H1 (cell line): Measurements from ENCODE around the gene INAFM2. TPM values are rescaled to one million over a fixed set of nuclear protein-coding genes. Genes with fewer than 3 reads are reported as not detected.

Experiments used
- CTCF ChIA-PET: fragments of 300-600 bp; sonication (Branson Sonifier 250); formaldehyde crosslinking; loops from one replicate; lab custom pipeline; 2021; ENCODE audit not compliant: partially characterized antibody; lab: Charles Lee
- POLR2A ChIA-PET: fragments of 300-600 bp; sonication (Branson Sonifier 250); formaldehyde crosslinking; loops from one replicate; lab custom pipeline; 2021; ENCODE audit warnings: inconsistent platforms; ENCODE audit not compliant: partially characterized antibody; lab: Charles Lee
- DNase-seq, 2 experiments: peaks; one replicate each; pipeline versions ENCODE4 v3.0.0 to v3.0.0-alpha.2; 2010 to 2022; ENCODE audit warnings: low spot score in 2 of 2, low read depth in 1 of 2, mixed read lengths in 1 of 2
- FAIRE-seq: peaks from 2 replicates; lab custom pipeline; 2011; peaks lifted over from hg19 to GRCh38; lab: Jason Lieb, UNC
- H2AFZ ChIP-seq: 2 replicates; pipeline ENCODE4 v1.8.1; 2012; ENCODE audit warnings: low read length, inconsistent platforms
- H2AK5ac ChIP-seq: 2 replicates; pipeline ENCODE4 v1.6.1; 2013; ENCODE audit warnings: low read depth, low read length
- H2BK120ac ChIP-seq: replicated peaks from 2 replicates; pipeline ENCODE3; 2013; ENCODE audit warnings: low read depth, low read length, inconsistent platforms
- H2BK12ac ChIP-seq: 2 replicates; pipeline ENCODE4 v1.6.1; 2013; ENCODE audit warnings: low read depth, low read length
- H2BK15ac ChIP-seq: 2 replicates; pipeline ENCODE4 v1.6.1; 2013; ENCODE audit warnings: low read length
- H2BK20ac ChIP-seq: 2 replicates; pipeline ENCODE4 v1.6.1; 2013; ENCODE audit warnings: low read length
- H2BK5ac ChIP-seq: 2 replicates; pipeline ENCODE4 v1.6.1; 2013; ENCODE audit warnings: low read depth, low read length
- H3K14ac ChIP-seq: 2 replicates; pipeline ENCODE4 v1.6.1; 2013; ENCODE audit warnings: inconsistent platforms; ENCODE audit not compliant: insufficient read length
- H3K18ac ChIP-seq: 2 replicates; pipeline ENCODE4 v1.6.1; 2013; ENCODE audit warnings: low read length; ENCODE audit errors: extremely low read depth
- H3K23ac ChIP-seq: 2 replicates; pipeline ENCODE4 v1.6.1; 2013; ENCODE audit warnings: inconsistent platforms; ENCODE audit not compliant: insufficient read length
- H3K23me2 ChIP-seq: 2 replicates; pipeline ENCODE4 v1.6.1; 2013; ENCODE audit warnings: low read depth, low read length
- H3K27ac ChIP-seq: 2 replicates; pipeline ENCODE4 v1.6.1; 2011; ENCODE audit warnings: low read depth, low read length, inconsistent platforms
- H3K27me3 ChIP-seq, 4 experiments: replicated peaks in 1 of 4; 1 replicate in 1 of 4; 2 replicates in 3 of 4; pipeline versions ENCODE4 v1.6.1 to v1.8.1; 2011 to 2013; ENCODE audit warnings: low read length in 3 of 4, mild to moderate bottlenecking in 3 of 4, inconsistent platforms in 2 of 4, mixed read lengths in 2 of 4, moderate library complexity in 1 of 4; ENCODE audit not compliant: control insufficient read depth in 3 of 4, insufficient read depth in 3 of 4; ENCODE audit errors: extremely low read depth in 1 of 4
- H3K36me3 ChIP-seq, 4 experiments: 2 replicates each; pipeline versions ENCODE4 v1.6.1 to v1.8.1; 2011 to 2013; ENCODE audit warnings: mild to moderate bottlenecking in 4 of 4, low read length in 3 of 4, moderate library complexity in 2 of 4, control low read depth in 1 of 4, inconsistent platforms in 1 of 4; ENCODE audit not compliant: insufficient read depth in 4 of 4, control insufficient read depth in 2 of 4
- H3K4ac ChIP-seq: replicated peaks from 2 replicates; pipeline ENCODE3; 2013; ENCODE audit warnings: low read length, low read depth, mixed read lengths, inconsistent platforms; ENCODE audit not compliant: insufficient read length
- H3K4me1 ChIP-seq, 4 experiments: replicated peaks in 1 of 4; 1 replicate in 1 of 4; 2 replicates in 3 of 4; pipeline versions ENCODE4 v1.6.1 to v1.8.1; 2011 to 2013; ENCODE audit warnings: low read length in 3 of 4, inconsistent platforms in 2 of 4, mixed read lengths in 1 of 4; ENCODE audit not compliant: insufficient read depth in 4 of 4, control insufficient read depth in 3 of 4
- H3K4me2 ChIP-seq, 2 experiments: 2 replicates each; pipeline versions ENCODE4 v1.6.1 to v1.8.1; 2011 to 2013; ENCODE audit warnings: low read depth in 2 of 2, low read length in 2 of 2, control low read depth in 1 of 2, inconsistent platforms in 1 of 2, mild to moderate bottlenecking in 1 of 2; ENCODE audit not compliant: insufficient read depth in 1 of 2
- H3K4me3 ChIP-seq, 4 experiments: fragments of 200-600, 300-600 bp in 1 of 4; sonication (generic), shearing (Covaris generic), sonication (Bioruptor Twin) in 1 of 4; 2 replicates each; pipeline versions ENCODE4 v1.5.1 to v1.8.1; 2011 to 2016; ENCODE audit warnings: low read length in 4 of 4, low read depth in 3 of 4, control low read depth in 2 of 4, inconsistent platforms in 2 of 4, mild to moderate bottlenecking in 2 of 4, mixed read lengths in 1 of 4, moderate library complexity in 1 of 4; ENCODE audit not compliant: insufficient read depth in 2 of 4; ENCODE audit errors: extremely low read depth in 1 of 4
- H3K56ac ChIP-seq: replicated peaks from 2 replicates; pipeline ENCODE3; 2013; ENCODE audit warnings: low read depth, mild to moderate bottlenecking, mixed read lengths, low read length, inconsistent platforms; ENCODE audit not compliant: insufficient read length
- H3K79me1 ChIP-seq: 2 replicates; pipeline ENCODE4 v1.6.1; 2013; ENCODE audit warnings: low read depth, low read length, control low read depth
- H3K79me2 ChIP-seq, 2 experiments: 2 replicates each; pipeline versions ENCODE4 v1.6.1 to v1.8.1; 2012 to 2013; ENCODE audit warnings: low read length in 2 of 2, mild to moderate bottlenecking in 2 of 2, inconsistent platforms in 1 of 2; ENCODE audit not compliant: insufficient read depth in 2 of 2, control insufficient read depth in 1 of 2
- H3K9ac ChIP-seq, 4 experiments: replicated peaks in 1 of 4; 1 replicate in 1 of 4; 2 replicates in 3 of 4; pipeline versions ENCODE4 v1.6.1 to v1.8.1; 2011 to 2013; ENCODE audit warnings: low read depth in 3 of 4, low read length in 3 of 4, control low read depth in 2 of 4, mild to moderate bottlenecking in 2 of 4, moderate library complexity in 2 of 4, inconsistent platforms in 1 of 4; ENCODE audit errors: extremely low read depth in 1 of 4
- H3K9me3 ChIP-seq, 2 experiments: 2 replicates each; pipeline versions ENCODE4 v1.6.1 to v1.8.1; 2012 to 2013; ENCODE audit warnings: mild to moderate bottlenecking in 2 of 2, moderate library complexity in 2 of 2, control low read depth in 1 of 2, inconsistent platforms in 1 of 2, low read depth in 1 of 2, low read length in 1 of 2, mixed read lengths in 1 of 2; ENCODE audit not compliant: insufficient read depth in 2 of 2
- H4K20me1 ChIP-seq, 2 experiments: replicated peaks in 1 of 2; 2 replicates each; pipeline versions ENCODE3 to v1.8.1; 2011 to 2013; ENCODE audit warnings: inconsistent platforms in 2 of 2, low read length in 2 of 2, mild to moderate bottlenecking in 1 of 2; ENCODE audit not compliant: insufficient read depth in 2 of 2, control insufficient read depth in 1 of 2
- H4K5ac ChIP-seq: 2 replicates; pipeline ENCODE4 v1.6.1; 2013; ENCODE audit warnings: low read length, low read depth, mixed read lengths, inconsistent platforms; ENCODE audit not compliant: insufficient read length
- H4K8ac ChIP-seq: 2 replicates; pipeline ENCODE4 v1.8.0; 2013; ENCODE audit warnings: mild to moderate bottlenecking, moderate library complexity, low read length, inconsistent platforms; ENCODE audit not compliant: insufficient read depth; ENCODE audit errors: extremely low read depth
- H4K91ac ChIP-seq: replicated peaks from 2 replicates; pipeline ENCODE3; 2013; ENCODE audit warnings: low read length, mixed read lengths, inconsistent platforms; ENCODE audit not compliant: insufficient read length
- ASH2L ChIP-seq: fragments of 200-600, 300-600 bp; sonication (generic); IDR thresholded peaks from one replicate; pipeline ENCODE4 v1.7.1; 2017; ENCODE audit warnings: low read length
- CBX5 ChIP-seq: fragments of 300-800, 300-1000 bp; sonication (generic); IDR thresholded peaks from 2 replicates; pipeline ENCODE4 v1.7.1; 2016; ENCODE audit warnings: antibody characterized with exemption, low read length, low read depth
- POLR2A ChIP-seq, 2 experiments: IDR thresholded peaks; 1 replicate in 1 of 2; 2 replicates in 1 of 2; pipeline ENCODE4 v1.6.1; 2011; ENCODE audit warnings: low read depth in 2 of 2, low read length in 2 of 2, mild to moderate bottlenecking in 2 of 2; ENCODE audit errors: control extremely low read depth in 1 of 2
- SAP30 ChIP-seq: fragments of 300-600 bp; sonication (generic); IDR thresholded peaks from 2 replicates; pipeline ENCODE4 v1.7.1; 2012; ENCODE audit warnings: low read length, moderate library complexity, mild to moderate bottlenecking, inconsistent platforms; ENCODE audit not compliant: insufficient read depth, insufficient replicate concordance
- SRF ChIP-seq: IDR thresholded peaks from 2 replicates; pipeline ENCODE4 v1.6.1; 2011; ENCODE audit warnings: mild to moderate bottlenecking, low read depth, low read length, moderate library complexity
- SUZ12 ChIP-seq: fragments of 200-600 bp; sonication (generic); IDR thresholded peaks from 2 replicates; pipeline ENCODE4 v1.6.1; 2012; ENCODE audit warnings: mild to moderate bottlenecking, inconsistent platforms, low read length, moderate library complexity, mixed read lengths
- TAF7 ChIP-seq: optimal IDR thresholded peaks from 2 replicates; pipeline ENCODE3; 2011; ENCODE audit warnings: low read depth, mild to moderate bottlenecking, inconsistent platforms, low read length, moderate library complexity, borderline replicate concordance
- TBP ChIP-seq: IDR thresholded peaks from 2 replicates; pipeline ENCODE4 v1.6.1; 2011; ENCODE audit warnings: low read depth, low read length, improper control_type of control experiment
- ZNF274 ChIP-seq: IDR thresholded peaks from 2 replicates; pipeline ENCODE4 v1.7.0; 2012; ENCODE audit warnings: low read length, borderline replicate concordance; ENCODE audit errors: extremely low read depth
- WGBS, 2 experiments: shearing (Covaris generic) in 1 of 2; methylation state at CpG; one replicate each; pipeline versions ENCODE4 v1.1.6 to v1.1.7; 2013 to 2015; ENCODE audit warnings: low lambda C conversion rate in 2 of 2, mixed read lengths in 2 of 2, inconsistent platforms in 1 of 2, low coverage in 1 of 2, missing lambda C conversion rate in 1 of 2; ENCODE audit not compliant: insufficient replicate concordance in 2 of 2, insufficient coverage in 1 of 2, insufficient read length in 1 of 2; ENCODE audit errors: extremely low coverage in 1 of 2, missing lambda C conversion rate in 1 of 2; 5-methylcytosine and 5-hydroxymethylcytosine counted together
- polyA plus RNA-seq, 7 experiments: library from polyadenylated mRNA; depleted of rRNA in 3 of 7; stranded (reverse) in 5 of 7; unstranded in 2 of 7; fragments of >200 nt in 5 of 7; fragments of 200-250 nt in 2 of 7; gene quantifications; 1 replicate in 5 of 7; 2 replicates in 1 of 7; 4 replicates in 1 of 7; pipeline versions ENCODE4 v1.2.1 to v1.2.3, GENCODE V29; 2011 to 2013; ENCODE audit warnings: missing spikeins in 2 of 7, mixed read lengths in 2 of 7
- total RNA-seq: library from RNA; stranded (reverse); fragmentation: NEBNext Ultra II Directional; extraction: Animal tissue kit (Norgen Biotek cat#: 25700); gene quantifications from 2 replicates; pipeline ENCODE4 v1.2.1, GENCODE V29; 2021

Gene INAFM2
- total and polyA plus RNA-seq, 2 of the 8 experiments (the other 6 are each of a cell fraction or from before 2014, with no cell fraction given): 15.3 to 35.1 TPM

DNA sequence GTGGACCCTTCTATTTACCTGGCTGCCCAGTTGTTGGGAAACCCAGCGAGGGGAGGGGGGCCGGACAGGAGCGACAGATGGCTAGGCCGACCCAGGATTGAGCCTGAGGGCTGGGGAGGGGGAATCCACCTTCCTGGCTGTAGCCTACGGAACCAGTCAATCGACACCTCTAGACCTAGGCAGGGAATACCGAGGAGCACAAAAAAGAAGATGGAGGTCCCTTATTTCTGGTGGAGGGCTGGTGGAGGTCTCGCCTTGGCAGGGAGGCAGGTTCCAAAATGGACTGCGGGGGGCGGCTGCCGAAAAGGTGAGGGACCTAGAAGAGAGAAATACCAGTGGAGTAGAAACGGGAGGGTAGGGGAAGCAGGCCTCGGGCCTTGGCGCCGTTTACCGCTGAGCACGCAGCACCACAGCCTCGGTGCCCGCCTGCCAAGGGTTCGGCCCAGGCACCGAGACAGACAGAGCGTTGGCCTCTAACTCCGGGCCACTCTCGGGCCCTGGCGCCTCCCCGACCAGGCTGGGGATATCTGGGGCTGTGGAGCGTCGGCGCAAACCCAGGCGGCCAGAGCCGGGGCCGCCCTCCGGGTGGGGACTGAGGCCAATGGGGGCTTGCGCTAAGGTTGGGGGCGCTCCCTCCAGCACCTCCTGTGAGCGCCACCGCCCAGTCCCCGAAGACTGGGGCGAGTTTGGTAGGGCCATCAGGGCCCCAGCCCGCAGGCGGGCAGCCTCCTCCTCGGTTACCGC is 42.3 kb upstream of the INAFM2 start:
- ChIA-PET POLR2A (interaction anchor here (0.6 to 3.5 kb wide), 9 partner anchors 9 to 312 kb away, joined by 3 to 29 read pairs (median 4); partner anchors contain the start of genes PLCB2 and SRP14), CTCF (interaction anchor here (0.6 to 27.9 kb wide), 15 partner anchors 11 to 232 kb away, joined by 3 to 1340 read pairs (median 50); partner anchors contain the start of genes CCDC9B, INAFM2, PAK6 and PLCB2)
- Histone ChIP-seq H4K91ac (peak overlapping the region; percentile 34), H3K9me3 (no peaks in the 10 kb centered on the region), H4K5ac (no peak overlapping the region), H3K79me2 (no peaks in the 10 kb centered on the region), H3K27me3 (peaks cover 40 to 64% (median 52%) of the 10 kb centered on the region in 4 experiments), H3K4me2 (peak overlapping the region; percentile 78 to 97), H2BK12ac (0 out of 2 replicates have a peak overlapping the region, but pooled peaks have one; percentile 4), H3K9ac (no peak overlapping the region), H2AFZ (peak overlapping the region; percentile 35; the same call in 1 of the 2 replicates), H3K23ac (no peak overlapping the region), H2BK20ac (0 out of 2 replicates have a peak overlapping the region, but pooled peaks have one; percentile 23), H3K14ac (no peak overlapping the region), H3K4me1 (peaks cover 17 to 39% (median 30%) of the 10 kb centered on the region in 4 experiments), H2BK120ac (no peak overlapping the region), H3K56ac (no peak overlapping the region), H3K4ac (no peak overlapping the region), H4K8ac (peak overlapping the region; percentile 79; the same call in 1 of the 2 replicates), H3K18ac (peak overlapping the region; percentile 97), H3K27ac (no peak overlapping the region), H2BK5ac (no peak overlapping the region), H3K36me3 (peaks cover 0 to 15% (median 0%) of the 10 kb centered on the region in 4 experiments; a peak in 1 of 8 replicates), H3K79me1 (no peaks in the 10 kb centered on the region), H4K20me1 (no peaks in the 10 kb centered on the region), H3K4me3 (peak overlapping the region; percentile 20 to 61 (median 25); a peak in 7 of 8 replicates), H2BK15ac (peak overlapping the region; percentile 46; the same call in 1 of the 2 replicates), H3K23me2 (peaks cover 22% of the 10 kb centered on the region; the same call in 1 of the 2 replicates), H2AK5ac (no peak overlapping the region)
- 10% methylated on average over 39 of the region's 43 CpGs; no CpG with 5 or more reads in 1 of the 2 experiments for WGBS, 2 experiments
- DNase-seq (peak in 1 of 2 experiments; percentile 68), FAIRE-seq (no peak)
- TF ChIP-seq TAF7 (no peak), TBP (no peak), CBX5 (no peak), SRF (no peak), SAP30 (no peak), POLR2A (IDR thresholded peaks at IDR 0.05; ENCODE audit: control extremely low read depth in 1 of 2, low read depth in 2 of 2, low read length in 2 of 2) (no peak), ASH2L (no peak), SUZ12 (peak; percentile 80; the same call in 1 of the 2 replicates), ZNF274 (no peak)
